IPS-18a (cell line): ENCODE results near the gene CACNA2D1.

Experiments
- H3K27ac ChIP-seq: one replicate; pipeline ENCODE4 v1.5.1; 2013; ENCODE audit warnings: low read length
- H3K27me3 ChIP-seq: one replicate; pipeline ENCODE4 v1.6.1; 2013; ENCODE audit warnings: mild to moderate bottlenecking, low read length; ENCODE audit not compliant: control insufficient read depth, insufficient read depth
- H3K36me3 ChIP-seq: one replicate; pipeline ENCODE4 v1.6.1; 2013; ENCODE audit warnings: low read depth, low read length; ENCODE audit not compliant: control insufficient read depth
- H3K4me1 ChIP-seq: one replicate; pipeline ENCODE4 v1.6.1; 2013; ENCODE audit warnings: low read depth, low read length; ENCODE audit not compliant: control insufficient read depth
- H3K4me3 ChIP-seq: one replicate; pipeline ENCODE4 v1.5.1; 2013; ENCODE audit warnings: low read length
- H3K9ac ChIP-seq: one replicate; pipeline ENCODE4 v1.6.1; 2013; ENCODE audit warnings: mild to moderate bottlenecking, low read length, moderate library complexity
- H3K9me3 ChIP-seq: one replicate; pipeline ENCODE4 v1.6.1; 2013; ENCODE audit warnings: low read depth, low read length; ENCODE audit not compliant: control insufficient read depth

CACNA2D1 gene

DNA sequence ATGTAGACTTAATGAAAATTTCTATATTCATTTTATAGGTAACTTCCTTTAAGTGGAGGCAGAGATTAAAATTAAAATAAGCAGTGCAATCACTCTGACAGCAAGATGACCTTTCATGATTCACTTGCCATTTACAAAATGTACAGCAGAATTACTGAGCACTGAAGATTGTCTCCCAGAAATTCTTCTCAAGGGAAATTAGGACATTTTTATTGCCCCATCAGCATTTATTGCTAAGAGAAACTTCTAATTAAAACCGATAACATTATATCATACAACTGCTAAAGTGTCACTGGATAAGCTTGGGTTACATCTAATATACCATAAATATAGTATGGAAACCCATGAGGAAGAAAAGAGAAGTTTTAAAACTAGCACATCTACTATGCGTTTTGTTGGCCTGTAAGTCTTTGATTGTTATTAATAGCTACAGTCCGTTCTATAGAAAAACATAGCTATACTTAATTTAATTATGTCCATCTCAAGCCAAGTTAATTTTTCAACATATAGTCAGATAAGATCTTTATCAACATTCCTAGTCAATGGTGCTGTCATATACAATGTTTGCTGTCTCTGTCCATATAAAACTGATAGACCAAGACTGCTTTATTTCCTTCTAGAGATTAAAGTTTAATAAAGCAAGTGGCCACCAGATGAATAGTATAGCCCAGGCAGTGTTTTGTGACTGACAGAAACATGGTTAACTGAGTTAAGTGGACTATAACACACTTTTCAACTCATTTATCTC is 456.7 kb downstream of the CACNA2D1 start:
- Histone ChIP-seq H3K9ac (no peak overlapping the region), H3K4me3 (no peak overlapping the region), H3K27ac (no peak overlapping the region), H3K9me3 (no peaks in the 10 kb centered on the region), H3K36me3 (no peaks in the 10 kb centered on the region), H3K27me3 (no peaks in the 10 kb centered on the region), H3K4me1 (no peaks in the 10 kb centered on the region)

DNA sequence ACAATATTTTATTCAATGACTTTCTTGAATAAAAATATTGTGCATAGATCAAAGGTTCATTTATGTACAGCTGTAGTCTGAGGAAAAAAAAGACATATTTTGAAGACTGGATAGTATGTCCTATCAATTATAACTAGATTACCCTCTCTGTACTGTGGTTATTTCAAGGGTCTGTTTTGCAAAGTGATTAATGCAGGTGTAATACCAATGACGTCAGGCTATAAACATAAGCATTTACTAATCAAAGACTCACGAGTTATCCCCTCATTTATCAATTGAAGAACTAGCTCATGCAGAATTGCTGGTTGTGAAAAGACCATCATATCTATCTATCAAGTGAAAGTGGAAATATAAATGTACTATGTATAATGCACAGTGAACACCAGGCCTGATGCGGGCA is 460.2 kb downstream of the CACNA2D1 start:
- no peak overlapping the region for H3K9ac ChIP-seq
- H3K36me3 ChIP-seq = no peaks in the 10 kb centered on the region
- no peaks in the 10 kb centered on the region for H3K27me3 ChIP-seq

DNA sequence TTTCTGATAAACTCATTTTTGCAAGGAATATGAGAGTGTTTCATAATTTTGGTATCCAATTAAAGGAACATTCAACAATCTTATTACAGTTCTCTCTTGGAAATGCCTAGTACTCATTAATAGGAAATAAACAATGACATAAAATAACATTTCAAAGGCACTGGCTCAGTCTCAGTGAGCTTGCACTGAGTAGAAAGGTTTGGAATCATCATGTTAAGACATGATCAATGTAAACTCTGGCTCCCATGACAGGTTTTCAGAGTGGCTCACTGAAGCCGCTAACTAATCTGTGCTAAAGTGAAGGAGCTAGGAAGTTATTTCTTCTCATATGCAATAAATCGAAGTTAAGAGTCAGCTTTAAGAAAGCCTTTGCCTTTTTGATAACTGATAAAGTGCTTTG is 470.5 kb downstream of the CACNA2D1 start:
- H3K4me1 ChIP-seq = no peaks in the 10 kb centered on the region
- no peaks in the 10 kb centered on the region for H3K36me3 ChIP-seq
- H3K27ac ChIP-seq = no peak overlapping the region
- H3K4me3 ChIP-seq = no peak overlapping the region
- no peaks in the 10 kb centered on the region for H3K27me3 ChIP-seq
- H3K9me3 ChIP-seq = no peaks in the 10 kb centered on the region
- no peak overlapping the region for H3K9ac ChIP-seq

More for the DNA sequence above, 460.2 kb downstream of the CACNA2D1 start:
- Histone ChIP-seq H3K9me3 (no peaks in the 10 kb centered on the region), H3K4me3 (no peak overlapping the region), H3K27ac (no peak overlapping the region), H3K4me1 (no peaks in the 10 kb centered on the region)

DNA sequence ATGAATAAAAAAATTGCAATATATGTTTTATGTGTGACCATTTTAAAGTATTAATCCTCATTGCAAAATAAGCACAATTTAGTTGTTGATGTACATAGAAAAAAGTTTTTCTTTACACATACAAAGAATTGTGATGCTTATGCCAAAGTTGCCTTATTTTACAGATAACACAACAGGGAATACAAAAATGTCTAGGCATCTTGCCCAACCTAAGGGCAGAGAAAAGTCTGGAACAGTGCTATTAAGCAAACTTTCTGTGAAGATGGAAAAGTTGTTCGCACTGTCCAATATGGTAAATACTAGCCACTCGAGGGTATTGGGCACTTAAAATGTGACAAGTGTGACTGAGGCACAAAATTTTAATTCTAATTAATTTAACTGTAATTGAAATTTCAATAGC is 483.6 kb downstream of the CACNA2D1 start:
- Histone ChIP-seq H3K9ac (no peak overlapping the region), H3K9me3 (no peaks in the 10 kb centered on the region), H3K4me1 (no peaks in the 10 kb centered on the region), H3K4me3 (no peak overlapping the region), H3K27ac (no peak overlapping the region), H3K27me3 (no peaks in the 10 kb centered on the region), H3K36me3 (peaks cover 3% of the 10 kb centered on the region)

DNA sequence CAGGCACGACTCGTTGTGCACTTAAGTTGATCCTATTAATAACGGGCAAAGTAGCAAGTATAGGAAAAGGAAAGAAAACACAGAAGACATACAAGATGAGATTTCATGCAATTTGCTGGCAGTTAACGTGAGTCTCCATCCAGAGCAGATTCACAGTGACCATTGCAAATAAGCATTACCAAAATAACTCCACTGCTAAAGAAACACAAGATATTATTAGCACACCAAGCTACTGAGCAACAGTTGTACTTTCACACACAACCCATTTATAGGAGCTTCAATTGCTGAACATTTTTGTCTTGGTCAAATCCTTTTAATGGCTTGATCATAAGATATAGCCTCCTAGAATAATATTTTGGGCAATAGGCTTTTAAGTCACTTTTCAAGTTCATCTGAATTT is 486.1 kb downstream of the CACNA2D1 start:
- Histone ChIP-seq H3K4me3 (no peak overlapping the region), H3K27me3 (no peaks in the 10 kb centered on the region), H3K27ac (no peak overlapping the region), H3K9ac (no peak overlapping the region), H3K9me3 (no peaks in the 10 kb centered on the region), H3K36me3 (peaks cover 3% of the 10 kb centered on the region), H3K4me1 (no peaks in the 10 kb centered on the region)

DNA sequence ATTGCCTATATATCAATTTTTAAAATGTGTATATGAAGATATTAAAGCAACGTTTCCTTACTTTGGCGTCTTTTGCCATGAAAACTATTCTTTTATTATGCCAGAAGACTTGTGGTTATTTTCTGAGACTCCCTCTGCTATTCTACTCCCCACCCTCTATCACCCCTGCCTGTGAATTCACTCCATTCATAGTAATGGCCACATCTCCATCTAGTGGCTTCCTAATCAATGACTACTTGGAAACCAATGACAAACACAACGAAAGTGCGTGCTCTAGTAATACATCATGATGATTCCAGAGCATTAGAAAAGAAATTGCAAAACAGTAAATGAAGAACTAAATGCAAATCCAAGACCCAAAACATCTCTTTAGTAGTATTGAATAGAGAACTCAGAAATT is 487.1 kb downstream of the CACNA2D1 start:
- no peaks in the 10 kb centered on the region for H3K27me3 ChIP-seq
- H3K4me3 ChIP-seq = no peak overlapping the region
- peaks cover 3% of the 10 kb centered on the region for H3K36me3 ChIP-seq
- H3K4me1 ChIP-seq = no peaks in the 10 kb centered on the region
- no peak overlapping the region for H3K27ac ChIP-seq
- H3K9me3 ChIP-seq = no peaks in the 10 kb centered on the region
- no peak overlapping the region for H3K9ac ChIP-seq

DNA sequence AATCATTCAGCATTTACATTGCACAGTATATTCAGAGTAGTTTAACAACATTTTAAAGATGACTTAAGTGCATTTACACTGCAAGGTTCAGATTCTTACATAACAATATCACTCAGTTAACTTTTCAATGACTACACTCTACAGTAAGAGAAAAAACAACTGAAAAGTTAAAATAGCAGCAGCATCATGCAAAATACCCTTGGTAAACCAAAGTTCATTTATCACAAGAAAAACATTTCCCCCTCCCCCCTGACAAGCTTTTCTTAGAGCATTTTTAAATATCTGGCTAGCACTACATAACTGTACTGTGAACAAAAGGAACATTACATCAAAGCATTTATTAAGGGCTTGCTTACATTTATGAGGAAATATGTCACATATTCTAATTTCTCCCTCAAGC is 494.3 kb downstream of the CACNA2D1 start:
- Histone ChIP-seq H3K4me3 (no peak overlapping the region), H3K27ac (no peak overlapping the region), H3K4me1 (peaks cover 17% of the 10 kb centered on the region), H3K27me3 (no peaks in the 10 kb centered on the region), H3K9ac (no peak overlapping the region), H3K36me3 (no peaks in the 10 kb centered on the region), H3K9me3 (no peaks in the 10 kb centered on the region)

DNA sequence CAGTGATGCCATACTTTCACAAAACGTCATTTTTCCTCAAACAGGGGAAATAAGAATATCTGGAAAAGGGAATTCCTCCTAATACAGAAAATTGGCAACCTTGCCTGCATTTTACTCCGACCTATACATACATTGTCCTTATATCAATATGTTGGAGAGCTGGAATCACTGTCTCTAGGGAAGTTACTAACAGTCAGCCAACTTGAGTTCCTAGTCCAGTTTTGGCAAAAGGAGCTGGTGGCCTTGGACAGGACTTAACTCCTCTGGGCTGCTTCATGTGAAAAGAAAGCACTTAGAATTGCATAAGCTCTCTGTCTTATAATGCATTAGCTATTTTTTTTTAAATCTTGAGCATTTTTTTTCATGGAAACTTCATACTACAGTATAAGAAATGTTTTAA is 499.5 kb downstream of the CACNA2D1 start:
- no peaks in the 10 kb centered on the region for H3K36me3 ChIP-seq
- H3K27me3 ChIP-seq = no peaks in the 10 kb centered on the region
- no peak overlapping the region for H3K27ac ChIP-seq
- H3K9me3 ChIP-seq = no peaks in the 10 kb centered on the region
- peaks cover 3% of the 10 kb centered on the region for H3K4me1 ChIP-seq
- H3K9ac ChIP-seq = no peak overlapping the region
- no peak overlapping the region for H3K4me3 ChIP-seq

DNA sequence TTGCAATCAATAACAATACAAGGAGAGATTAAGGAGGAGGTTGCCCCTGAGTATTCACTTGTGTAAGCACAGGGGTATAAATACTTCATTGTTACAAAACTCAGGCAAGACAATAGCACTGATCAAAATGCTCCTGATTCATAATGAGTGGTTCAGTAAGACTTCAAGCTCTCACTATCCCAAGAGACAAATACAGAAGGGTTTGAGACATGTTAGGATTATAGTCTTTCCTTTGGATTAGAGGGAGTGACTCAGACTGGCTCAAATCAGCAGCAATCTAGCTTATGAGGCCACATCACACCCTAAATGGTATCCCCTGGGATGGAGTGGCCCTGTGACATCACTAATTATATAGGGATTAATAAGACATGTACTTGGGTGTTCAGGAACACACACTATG is 506.5 kb downstream of the CACNA2D1 start:
- no peaks in the 10 kb centered on the region for H3K27me3 ChIP-seq
- H3K4me1 ChIP-seq = no peaks in the 10 kb centered on the region
- no peaks in the 10 kb centered on the region for H3K9me3 ChIP-seq
- H3K4me3 ChIP-seq = no peak overlapping the region
- H3K9ac ChIP-seq = no peak overlapping the region
- H3K27ac ChIP-seq = no peak overlapping the region
- no peaks in the 10 kb centered on the region for H3K36me3 ChIP-seq

DNA sequence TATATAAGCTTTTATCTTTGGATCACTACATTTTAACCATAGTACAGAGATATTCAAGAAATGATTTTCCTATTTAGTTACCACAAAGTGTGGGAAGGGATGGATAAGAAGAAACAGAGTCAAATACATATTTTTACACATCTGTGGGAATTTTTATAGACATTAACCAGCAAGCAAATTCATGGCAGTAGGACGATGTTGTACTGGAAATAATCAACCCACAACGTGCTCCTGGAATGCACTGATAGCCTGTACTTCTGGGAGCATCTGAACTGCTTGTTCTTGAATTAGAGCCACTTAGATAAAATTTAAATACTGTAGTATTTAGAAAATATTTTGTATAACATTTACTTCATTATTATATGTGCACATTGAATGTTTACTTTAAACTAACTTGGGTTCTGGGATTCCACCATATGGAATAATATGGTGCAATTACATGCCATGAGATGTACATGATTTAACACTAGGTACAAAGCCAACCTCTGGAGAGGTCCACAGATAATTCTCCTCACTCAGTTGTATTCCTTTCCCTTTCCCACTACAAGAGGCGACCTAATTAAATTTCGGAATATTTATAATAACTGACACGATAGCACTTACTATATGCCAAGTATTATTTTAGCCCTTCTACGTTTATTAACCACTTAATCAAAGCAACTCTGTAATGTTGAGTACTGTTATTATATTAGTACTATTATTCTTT is 508.8 kb downstream of the CACNA2D1 start:
- no peak overlapping the region for H3K9ac ChIP-seq
- no peaks in the 10 kb centered on the region for H3K9me3 ChIP-seq
- no peaks in the 10 kb centered on the region for H3K27me3 ChIP-seq
- H3K27ac ChIP-seq = no peak overlapping the region
- no peaks in the 10 kb centered on the region for H3K4me1 ChIP-seq
- no peak overlapping the region for H3K4me3 ChIP-seq
- no peaks in the 10 kb centered on the region for H3K36me3 ChIP-seq

DNA sequence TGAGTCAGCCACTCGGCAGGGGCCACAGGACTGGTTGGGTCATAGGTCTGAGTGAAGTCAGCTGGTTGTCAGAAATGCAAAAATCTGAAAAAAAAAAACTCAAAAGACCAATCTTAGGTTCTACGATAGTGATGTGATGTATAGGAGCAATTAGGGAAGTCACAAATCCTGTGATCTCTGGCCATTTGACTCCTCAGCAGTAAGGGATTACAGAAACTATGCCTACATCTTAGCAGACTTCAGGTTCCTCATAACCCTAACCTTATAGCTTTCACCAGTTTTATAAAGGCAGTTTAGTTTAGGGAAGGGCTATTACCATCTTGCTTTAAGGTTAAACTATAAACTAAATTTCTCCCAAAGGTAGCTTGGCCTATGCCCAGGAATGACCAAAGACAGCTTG is 510.6 kb downstream of the CACNA2D1 start:
- no peak overlapping the region for H3K4me3 ChIP-seq

DNA sequence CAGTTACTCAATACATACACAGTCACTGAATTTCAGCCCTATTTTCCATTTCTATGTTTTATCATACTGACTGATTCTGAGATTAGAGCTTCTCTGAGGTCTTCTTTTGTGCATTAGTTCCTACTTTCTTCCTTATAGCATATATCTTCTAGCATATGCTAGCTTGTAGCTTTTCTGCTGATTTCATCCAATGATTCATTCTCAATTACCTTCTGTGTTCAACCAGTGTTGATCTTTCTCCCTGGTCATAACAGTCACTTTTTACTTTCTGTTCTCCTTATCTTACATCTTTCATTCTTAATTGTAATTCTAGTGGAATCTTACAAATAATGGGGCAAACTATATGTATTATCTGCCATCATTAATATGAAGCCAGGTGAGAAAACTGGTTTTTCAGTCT is 514.2 kb downstream of the CACNA2D1 start:
- Histone ChIP-seq H3K4me3 (no peak overlapping the region), H3K27me3 (no peaks in the 10 kb centered on the region), H3K9me3 (no peaks in the 10 kb centered on the region), H3K4me1 (peaks cover 8% of the 10 kb centered on the region), H3K27ac (no peak overlapping the region), H3K9ac (no peak overlapping the region), H3K36me3 (no peaks in the 10 kb centered on the region)

More for the DNA sequence above, 510.6 kb downstream of the CACNA2D1 start:
- H3K27ac ChIP-seq = no peak overlapping the region
- H3K9ac ChIP-seq = no peak overlapping the region
- H3K4me1 ChIP-seq = no peaks in the 10 kb centered on the region
- H3K27me3 ChIP-seq = no peaks in the 10 kb centered on the region
- no peaks in the 10 kb centered on the region for H3K9me3 ChIP-seq
- H3K36me3 ChIP-seq = no peaks in the 10 kb centered on the region
